ENCODE data around the gene SPECC1L. TPM values are rescaled to one million over a fixed set of nuclear protein-coding genes. Genes with fewer than 3 reads are reported as not detected.

Gene SPECC1L
- total and polyA plus RNA-seq, 10 of the 15 experiments (the other 5 are each of a cell fraction or from before 2014, with no cell fraction given): 1.9 to 40.6 (median 19.1) TPM

- 25% methylated on average over 4 of the region's 4 CpGs for WGBS (ENCODE audit: insufficient coverage, insufficient replicate concordance, low lambda C conversion rate, missing lambda C conversion rate)
- no peaks in the 10 kb centered on the region for H3K4me1 ChIP-seq (ENCODE audit: control insufficient read depth, insufficient read depth, low read length)
- H3K36me3 ChIP-seq (ENCODE audit: control insufficient read depth in 2 of 2, insufficient read depth in 2 of 2, low read length in 1 of 2): no peaks in the 10 kb centered on the region
- TF ChIP-seq RAD51 (IDR thresholded peaks at IDR 0.05) (no peak), SRF (IDR thresholded peaks at IDR 0.05; ENCODE audit: low read depth in 2 of 2, low read length in 2 of 2) (no peak), SMAD1 (IDR thresholded peaks at IDR 0.05; ENCODE audit: low read depth, partially characterized antibody) (no peak), DPF2 (IDR thresholded peaks at IDR 0.05) (no peak), BACH1 (IDR thresholded peaks at IDR 0.05; ENCODE audit: borderline replicate concordance) (no peak), JUND (IDR thresholded peaks at IDR 0.05; ENCODE audit: low read depth, low read length) (no peak), HDAC6 (IDR thresholded peaks at IDR 0.05; ENCODE audit: unreplicated experiment) (no peak), BCL3 (IDR thresholded peaks at IDR 0.05; ENCODE audit: borderline replicate concordance, insufficient read depth, low read depth, low read length, poor library complexity, severe bottlenecking) (no peak), E2F4 (IDR thresholded peaks at IDR 0.05; ENCODE audit: low read depth, low read length) (no peak), ZBTB40 (IDR thresholded peaks at IDR 0.05; ENCODE audit: borderline replicate concordance) (no peak), NRF1 (conservative IDR thresholded peaks at IDR 0.05; ENCODE audit: low read depth, low read length) (no peak), CHD2 (IDR thresholded peaks at IDR 0.05; ENCODE audit: borderline replicate concordance, low read depth, low read length) (no peak), CHD1 (IDR thresholded peaks at IDR 0.05; ENCODE audit: low read depth, low read length) (no peak)
- H3K4me2 ChIP-seq (ENCODE audit: control insufficient read depth, insufficient read depth): no peak overlapping the region
- no peak overlapping the region for H2AFZ ChIP-seq (ENCODE audit: control insufficient read depth, low read depth, low read length)
- H3K27ac ChIP-seq (ENCODE audit: control insufficient read depth, insufficient read depth): no peak overlapping the region
- ChIA-PET CTCF (no interaction called here), SMC1A (ENCODE audit: uncharacterized antibody, unreplicated experiment) (interaction anchor here (1.3 kb wide), 1 partner anchor 46 kb away, joined by 4 read pairs; no protein-coding TSS in a partner anchor), POLR2A (no interaction called here), RAD21 (ENCODE audit: unreplicated experiment) (interaction anchor here (0.6 kb wide), 1 partner anchor 37 kb away, joined by 3 read pairs; no protein-coding TSS in a partner anchor)
- DNase-seq (ENCODE audit: low read depth, low spot score) (no peak), ATAC-seq (no peak), FAIRE-seq (no peak)
- H4K20me1 ChIP-seq (ENCODE audit: control insufficient read depth, insufficient read depth): no peaks in the 10 kb centered on the region
- no peak overlapping the region for H3K9ac ChIP-seq (ENCODE audit: control insufficient read depth, insufficient read depth, low read length)
- H3K9me3 ChIP-seq (replicated peaks; ENCODE audit: control insufficient read depth, insufficient read depth, low read length): no peaks in the 10 kb centered on the region
- in situ Hi-C loops (cut with MboI): loop anchor here (5.0 kb wide), 1 partner anchor 38 kb away; no protein-coding TSS in a partner anchor
- no peaks in the 10 kb centered on the region for H3K79me2 ChIP-seq (ENCODE audit: control insufficient read depth, insufficient read depth, low read length)
- no peak overlapping the region for H3K4me3 ChIP-seq
- H3K27me3 ChIP-seq (replicated peaks in 1 of 2; ENCODE audit: control insufficient read depth in 2 of 2, insufficient read depth in 2 of 2, low read length in 1 of 2): no peaks in the 10 kb centered on the region
- BruUV-seq (replicated peaks): no TSS peak
- intact Hi-C loops (cut with micrococcal nuclease; ENCODE audit: unreplicated experiment): no loop called here
Measured at GRCh38 chr22:24235315-24235714, 35.3 kb upstream of the SPECC1L start.
